Measurements from ENCODE around the gene PLIN4. TPM values are rescaled to one million over a fixed set of nuclear protein-coding genes. Genes with fewer than 3 reads are reported as not detected.
A peak's percentile ranks its signal among the peaks of the same experiment; 100 is the strongest.

PLIN4 gene
- total and polyA plus RNA-seq, 9 of the 15 experiments (the other 6 are each of a cell fraction or from before 2014, with no cell fraction given): 0.04 to 0.16 (median 0.07) TPM; not detected in 3

DNA sequence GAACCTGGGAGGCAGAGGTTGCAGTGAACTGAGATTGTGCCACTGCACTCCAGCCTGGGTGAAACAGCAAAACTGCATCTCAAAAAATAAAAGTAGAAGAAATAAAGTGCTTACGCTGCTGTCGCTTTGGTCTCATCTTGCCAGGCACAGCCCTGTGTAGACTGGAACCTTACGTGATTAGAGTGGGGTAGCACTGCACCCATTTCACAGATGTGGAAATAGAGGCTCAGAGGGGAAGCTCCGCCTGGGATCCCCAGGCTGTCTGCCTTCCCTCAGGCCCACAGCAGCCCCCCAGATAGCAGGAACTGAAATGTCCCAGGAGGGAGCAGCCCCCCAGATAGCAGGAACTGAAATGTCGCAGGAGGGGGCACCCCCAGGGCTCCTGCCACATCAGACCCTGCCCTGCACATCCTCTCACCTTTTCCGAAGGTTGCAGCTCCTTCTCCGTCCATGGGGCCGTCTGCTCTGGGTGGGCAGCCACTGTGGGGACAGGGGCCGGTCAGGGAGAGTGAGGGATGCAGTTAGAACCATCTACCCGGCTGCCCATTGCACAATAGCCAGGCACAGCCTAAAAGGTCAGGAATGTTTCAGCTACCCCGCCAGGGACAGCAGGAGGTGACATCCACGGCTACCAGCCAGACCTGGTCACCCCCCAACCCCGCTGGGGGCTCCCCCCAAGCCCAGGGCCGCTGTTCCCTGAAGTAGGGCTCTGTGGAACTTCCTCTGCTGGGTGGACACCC is 1.9 kb downstream of the PLIN4 start (continued):
- TF ChIP-seq, protein P1, sequence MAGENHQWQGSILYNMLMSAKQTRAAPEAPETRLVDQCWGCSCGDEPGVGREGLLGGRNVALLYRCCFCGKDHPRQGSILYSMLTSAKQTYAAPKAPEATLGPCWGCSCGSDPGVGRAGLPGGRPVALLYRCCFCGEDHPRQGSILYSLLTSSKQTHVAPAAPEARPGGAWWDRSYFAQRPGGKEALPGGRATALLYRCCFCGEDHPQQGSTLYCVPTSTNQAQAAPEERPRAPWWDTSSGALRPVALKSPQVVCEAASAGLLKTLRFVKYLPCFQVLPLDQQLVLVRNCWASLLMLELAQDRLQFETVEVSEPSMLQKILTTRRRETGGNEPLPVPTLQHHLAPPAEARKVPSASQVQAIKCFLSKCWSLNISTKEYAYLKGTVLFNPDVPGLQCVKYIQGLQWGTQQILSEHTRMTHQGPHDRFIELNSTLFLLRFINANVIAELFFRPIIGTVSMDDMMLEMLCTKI (IDR thresholded peaks at IDR 0.05; ENCODE audit: partially characterized antibody): no peak

DNA sequence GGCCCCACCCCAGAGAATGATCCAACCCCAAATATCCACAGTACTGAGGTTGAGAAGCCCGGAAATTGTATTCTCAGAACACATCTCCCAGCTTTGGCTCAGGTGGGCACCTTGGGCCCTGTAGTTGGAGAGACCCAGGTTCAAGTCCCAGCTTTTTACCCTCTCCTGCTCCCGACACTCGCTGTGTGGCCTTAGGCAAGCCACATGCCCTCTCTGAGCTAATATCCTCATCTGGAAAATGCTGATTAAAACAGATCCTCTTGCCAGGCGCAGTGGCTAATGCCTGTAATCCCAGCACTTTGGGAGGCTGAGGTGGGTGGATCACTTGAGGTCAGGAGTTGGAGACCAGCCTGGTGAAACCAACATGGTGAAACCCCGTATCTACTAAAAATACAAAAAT is 2.6 kb downstream of the PLIN4 start:
- intact Hi-C loops (cut with micrococcal nuclease) (no loop called here), in situ Hi-C loops (cut with MboI) (loop anchor here (5.0 kb wide), 1 partner anchor 243 kb away; no protein-coding TSS in a partner anchor)
- no peak overlapping the region for H3K4me2 ChIP-seq (ENCODE audit: insufficient read depth, low read length)
- no peaks in the 10 kb centered on the region for H4K20me1 ChIP-seq (replicated peaks; ENCODE audit: control insufficient read depth, insufficient read depth, low read length)
- no peaks in the 10 kb centered on the region for H3K9me3 ChIP-seq (replicated peaks; ENCODE audit: control insufficient read depth, insufficient read depth, low read depth, low read length)
- FAIRE-seq (no peak), ATAC-seq (no peak), DNase-seq (ENCODE audit: extremely low read depth in 1 of 4, low spot score in 3 of 4) (no peak)
- no TSS peak for BruUV-seq (replicated peaks)
- no peak overlapping the region for H3K27ac ChIP-seq (ENCODE audit: extremely low read depth, low read depth, low read length)
- POLR2A ChIA-PET: interaction anchor here (0.6 to 1.2 kb wide), 3 partner anchors 9 to 56 kb away, joined by 3 to 4 read pairs (median 3); no protein-coding TSS in a partner anchor
- no peaks in the 10 kb centered on the region for H3K9me1 ChIP-seq (ENCODE audit: control insufficient read depth, insufficient read depth, low read length)
- no peaks in the 10 kb centered on the region for H3K36me3 ChIP-seq (ENCODE audit: control insufficient read depth, insufficient read depth, low read length)
- CTCF ChIA-PET (ENCODE audit: low intra/inter-chr PET ratio): no interaction called here
- no peak overlapping the region for H2AFZ ChIP-seq (ENCODE audit: low read depth, low read length)
- H3K4me1 ChIP-seq (replicated peaks in 1 of 2; ENCODE audit: control insufficient read depth in 2 of 2, insufficient read depth in 2 of 2, low read length in 2 of 2): peaks cover 0 to 30% of the 10 kb centered on the region in 2 experiments; a peak in 2 of 5 replicates
- H3K9ac ChIP-seq (ENCODE audit: insufficient read depth in 1 of 2, low read depth in 2 of 2, low read length in 2 of 2): no peak overlapping the region
- no peaks in the 10 kb centered on the region for H3K79me2 ChIP-seq (ENCODE audit: control insufficient read depth, insufficient read depth, low read length)
- 3% methylated on average over 5 of the region's 5 CpGs for WGBS (ENCODE audit: insufficient coverage, low coverage, missing lambda C conversion rate)
- H3K4me3 ChIP-seq: no peak overlapping the region
- peaks cover 24 to 44% of the 10 kb centered on the region in 2 experiments; a peak in 4 of 5 replicates for H3K27me3 ChIP-seq (ENCODE audit: control insufficient read depth in 2 of 2, insufficient read depth in 2 of 2, low read length in 2 of 2)
- peak; percentile 65 for TF ChIP-seq RBM25 (IDR thresholded peaks at IDR 0.05; ENCODE audit: low read depth, low read length, severe bottlenecking)
- TF ChIP-seq, protein P2, sequence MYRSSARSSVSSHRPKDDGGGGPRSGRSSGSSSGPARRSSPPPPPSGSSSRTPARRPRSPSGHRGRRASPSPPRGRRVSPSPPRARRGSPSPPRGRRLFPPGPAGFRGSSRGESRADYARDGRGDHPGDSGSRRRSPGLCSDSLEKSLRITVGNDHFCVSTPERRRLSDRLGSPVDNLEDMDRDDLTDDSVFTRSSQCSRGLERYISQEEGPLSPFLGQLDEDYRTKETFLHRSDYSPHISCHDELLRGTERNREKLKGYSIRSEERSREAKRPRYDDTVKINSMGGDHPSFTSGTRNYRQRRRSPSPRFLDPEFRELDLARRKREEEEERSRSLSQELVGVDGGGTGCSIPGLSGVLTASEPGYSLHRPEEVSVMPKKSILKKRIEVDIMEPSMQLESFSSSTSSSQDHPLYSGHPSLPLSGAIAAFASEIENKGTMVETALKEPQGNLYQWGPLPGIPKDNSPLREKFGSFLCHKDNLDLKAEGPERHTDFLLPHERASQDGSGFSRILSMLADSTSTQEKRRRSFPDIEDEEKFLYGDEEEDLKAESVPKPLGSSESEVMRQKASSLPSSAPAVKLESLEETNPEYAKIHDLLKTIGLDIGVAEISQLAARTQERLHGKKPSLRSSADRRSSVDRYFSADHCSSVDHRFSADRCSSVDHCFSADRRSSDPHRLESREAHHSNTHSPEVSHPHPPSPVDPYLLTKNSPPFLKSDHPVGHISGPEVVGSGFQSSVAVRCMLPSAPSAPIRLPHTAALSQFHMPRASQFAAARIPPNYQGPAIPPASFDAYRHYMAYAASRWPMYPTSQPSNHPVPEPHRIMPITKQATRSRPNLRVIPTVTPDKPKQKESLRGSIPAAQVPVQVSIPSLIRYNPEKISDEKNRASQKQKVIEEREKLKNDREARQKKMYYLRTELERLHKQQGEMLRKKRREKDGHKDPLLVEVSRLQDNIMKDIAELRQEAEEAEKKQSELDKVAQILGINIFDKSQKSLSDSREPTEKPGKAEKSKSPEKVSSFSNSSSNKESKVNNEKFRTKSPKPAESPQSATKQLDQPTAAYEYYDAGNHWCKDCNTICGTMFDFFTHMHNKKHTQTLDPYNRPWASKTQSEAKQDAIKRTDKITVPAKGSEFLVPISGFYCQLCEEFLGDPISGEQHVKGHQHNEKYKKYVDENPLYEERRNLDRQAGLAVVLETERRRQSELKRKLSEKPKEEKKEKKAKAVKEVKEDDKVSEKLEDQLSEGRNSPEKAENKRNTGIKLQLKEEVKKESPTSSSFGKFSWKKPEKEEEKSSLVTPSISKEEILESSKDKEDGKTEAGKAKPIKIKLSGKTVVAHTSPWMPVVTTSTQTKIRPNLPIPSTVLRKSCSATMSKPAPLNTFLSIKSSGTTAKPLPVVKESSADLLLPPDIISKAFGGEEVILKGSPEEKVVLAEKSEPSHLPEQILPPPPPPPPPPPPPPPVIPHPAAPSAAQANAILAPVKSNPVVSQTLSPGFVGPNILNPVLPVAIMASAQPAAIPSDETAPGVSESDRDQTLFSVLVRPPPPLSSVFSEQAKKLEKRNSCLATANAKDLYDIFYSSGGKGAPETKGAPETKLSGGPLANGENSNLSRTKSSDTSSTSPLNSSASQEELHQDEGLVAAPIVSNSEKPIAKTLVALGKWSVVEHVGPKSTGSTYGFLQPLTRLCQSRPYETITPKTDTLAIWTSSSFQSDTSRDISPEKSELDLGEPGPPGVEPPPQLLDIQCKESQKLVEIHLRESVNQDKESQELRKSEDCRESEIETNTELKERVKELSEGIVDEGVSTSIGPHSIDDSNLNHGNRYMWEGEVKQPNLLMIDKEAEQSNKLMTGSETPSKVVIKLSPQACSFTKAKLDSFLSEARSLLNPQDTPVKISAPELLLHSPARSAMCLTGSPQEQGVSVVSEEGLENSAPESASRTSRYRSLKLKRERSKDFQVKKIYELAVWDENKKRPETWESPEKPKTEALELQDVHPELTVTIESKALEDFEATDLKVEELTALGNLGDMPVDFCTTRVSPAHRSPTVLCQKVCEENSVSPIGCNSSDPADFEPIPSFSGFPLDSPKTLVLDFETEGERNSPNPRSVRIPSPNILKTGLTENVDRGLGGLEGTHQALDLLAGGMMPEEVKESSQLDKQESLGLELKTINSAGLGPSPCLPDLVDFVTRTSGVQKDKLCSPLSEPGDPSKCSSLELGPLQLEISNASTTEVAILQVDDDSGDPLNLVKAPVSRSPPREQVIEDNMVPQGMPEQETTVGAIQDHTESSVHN (IDR thresholded peaks at IDR 0.05; ENCODE audit: borderline replicate concordance in 1 of 2, low read depth in 1 of 2): no peak
- no peak for TF ChIP-seq ZNF76 (CRISPR knock-in tag; IDR thresholded peaks at IDR 0.05; ENCODE audit: borderline replicate concordance)
- no peak for TF ChIP-seq ZNF347 (CRISPR knock-in tag; IDR thresholded peaks at IDR 0.05; ENCODE audit: low read depth)
- TF ChIP-seq, protein P3, sequence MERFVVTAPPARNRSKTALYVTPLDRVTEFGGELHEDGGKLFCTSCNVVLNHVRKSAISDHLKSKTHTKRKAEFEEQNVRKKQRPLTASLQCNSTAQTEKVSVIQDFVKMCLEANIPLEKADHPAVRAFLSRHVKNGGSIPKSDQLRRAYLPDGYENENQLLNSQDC (CRISPR knock-in tag; IDR thresholded peaks at IDR 0.05): no peak
- TF ChIP-seq ZFP36 (IDR thresholded peaks at IDR 0.05; ENCODE audit: low read depth, low read length, partially characterized antibody): peak; percentile 63
- TF ChIP-seq CBFA2T3 (IDR thresholded peaks at IDR 0.05): no peak
- no peak for TF ChIP-seq RBM34 (IDR thresholded peaks at IDR 0.05; ENCODE audit: borderline replicate concordance, insufficient read depth, low read length)

All from K562 (cell line).